ENCODE data around the gene ELF1.

Gene ELF1

GRCh38 chr13:41006978-41007743 lies 12.0 kb downstream of the ELF1 start:
- H3K9me3 ChIP-seq (ENCODE audit: control insufficient read depth, insufficient read depth, low read length), result no peaks in the 10 kb centered on the region
- peaks cover 11% of the 10 kb centered on the region for H3K4me1 ChIP-seq (ENCODE audit: insufficient read depth, low read length)
- no peak overlapping the region for H3K9ac ChIP-seq (ENCODE audit: low read depth, low read length)
- no peaks in the 10 kb centered on the region for H3K36me3 ChIP-seq (ENCODE audit: insufficient read depth, low read length)

DNA sequence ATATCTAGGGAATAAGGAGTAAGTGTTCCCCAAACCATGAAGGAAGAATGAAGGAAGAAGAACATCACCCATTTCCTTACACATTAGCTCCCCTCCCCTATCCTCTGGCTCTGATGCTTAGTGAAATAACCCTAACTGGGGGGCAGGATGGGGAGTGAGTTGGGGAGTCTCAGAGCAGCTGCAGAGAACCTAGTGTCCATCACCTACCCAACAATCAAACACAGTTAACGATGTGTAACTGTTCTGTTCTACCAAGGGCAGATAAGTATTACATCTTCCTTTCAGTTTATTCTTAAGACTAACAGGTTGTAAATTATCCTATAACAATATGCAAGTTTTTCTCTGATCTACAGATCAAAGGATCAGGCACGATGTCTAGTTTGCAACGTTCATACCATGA lies 12.8 kb downstream of the ELF1 start:
- peaks cover 11% of the 10 kb centered on the region for H3K4me1 ChIP-seq (ENCODE audit: insufficient read depth, low read length)
- H3K9me3 ChIP-seq (ENCODE audit: control insufficient read depth, insufficient read depth, low read length), result no peaks in the 10 kb centered on the region
- H3K9ac ChIP-seq (ENCODE audit: low read depth, low read length), result no peak overlapping the region
- no peaks in the 10 kb centered on the region for H3K36me3 ChIP-seq (ENCODE audit: insufficient read depth, low read length)

DNA sequence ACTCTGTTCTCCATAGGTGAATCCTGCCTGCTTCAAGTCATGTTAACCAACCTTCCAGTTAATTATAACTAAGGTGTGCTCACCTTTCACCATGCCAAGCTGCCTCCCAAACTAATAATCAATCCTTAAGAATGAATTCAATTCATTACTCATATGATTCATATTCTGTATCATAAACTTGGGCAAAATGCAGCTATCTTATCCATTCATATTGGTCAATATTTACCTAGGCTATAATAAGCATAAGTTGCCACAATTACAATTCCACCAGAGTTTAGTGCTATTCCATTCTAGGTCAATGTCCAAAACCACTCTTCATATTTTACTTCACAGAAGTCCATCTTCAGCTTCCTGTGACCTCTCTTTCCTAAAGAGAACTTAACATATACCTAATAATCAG lies 13.4 kb downstream of the ELF1 start:
- no peaks in the 10 kb centered on the region for H3K36me3 ChIP-seq (ENCODE audit: insufficient read depth, low read length)
- H3K4me1 ChIP-seq (ENCODE audit: insufficient read depth, low read length), result peaks cover 11% of the 10 kb centered on the region
- no peak overlapping the region for H3K9ac ChIP-seq (ENCODE audit: low read depth, low read length)
- no peaks in the 10 kb centered on the region for H3K9me3 ChIP-seq (ENCODE audit: control insufficient read depth, insufficient read depth, low read length)

- peaks cover 11% of the 10 kb centered on the region for H3K4me1 ChIP-seq (ENCODE audit: insufficient read depth, low read length)
- H3K9ac ChIP-seq (ENCODE audit: low read depth, low read length), result no peak overlapping the region
- H3K36me3 ChIP-seq (ENCODE audit: insufficient read depth, low read length), result no peaks in the 10 kb centered on the region
- H3K9me3 ChIP-seq (ENCODE audit: control insufficient read depth, insufficient read depth, low read length), result no peaks in the 10 kb centered on the region
Measured at GRCh38 chr13:41004875-41005693, 14.0 kb downstream of the ELF1 start.

- no peaks in the 10 kb centered on the region; the same call in 1 of the 2 replicates for H3K36me3 ChIP-seq (ENCODE audit: insufficient read depth, low read length)
- H3K9ac ChIP-seq (ENCODE audit: low read depth, low read length), result no peak overlapping the region
- H3K4me1 ChIP-seq (ENCODE audit: insufficient read depth, low read length), result peaks cover 3% of the 10 kb centered on the region
- H3K9me3 ChIP-seq (ENCODE audit: control insufficient read depth, insufficient read depth, low read length), result no peaks in the 10 kb centered on the region
Measured at GRCh38 chr13:41002606-41003005, 16.5 kb downstream of the ELF1 start.

- no peak overlapping the region for H3K9ac ChIP-seq (ENCODE audit: low read depth, low read length)
- H3K36me3 ChIP-seq (ENCODE audit: insufficient read depth, low read length), result no peaks in the 10 kb centered on the region; the same call in 1 of the 2 replicates
- H3K4me1 ChIP-seq (ENCODE audit: insufficient read depth, low read length), result no peaks in the 10 kb centered on the region
- no peaks in the 10 kb centered on the region for H3K9me3 ChIP-seq (ENCODE audit: control insufficient read depth, insufficient read depth, low read length)
Measured at GRCh38 chr13:41001695-41002094, 17.4 kb downstream of the ELF1 start.

GRCh38 chr13:40999416-40999815 lies 19.7 kb downstream of the ELF1 start:
- no peaks in the 10 kb centered on the region; the same call in 1 of the 2 replicates for H3K36me3 ChIP-seq (ENCODE audit: insufficient read depth, low read length)
- H3K9me3 ChIP-seq (ENCODE audit: control insufficient read depth, insufficient read depth, low read length), result no peaks in the 10 kb centered on the region
- no peak overlapping the region for H3K9ac ChIP-seq (ENCODE audit: low read depth, low read length)
- no peaks in the 10 kb centered on the region for H3K4me1 ChIP-seq (ENCODE audit: insufficient read depth, low read length)

DNA sequence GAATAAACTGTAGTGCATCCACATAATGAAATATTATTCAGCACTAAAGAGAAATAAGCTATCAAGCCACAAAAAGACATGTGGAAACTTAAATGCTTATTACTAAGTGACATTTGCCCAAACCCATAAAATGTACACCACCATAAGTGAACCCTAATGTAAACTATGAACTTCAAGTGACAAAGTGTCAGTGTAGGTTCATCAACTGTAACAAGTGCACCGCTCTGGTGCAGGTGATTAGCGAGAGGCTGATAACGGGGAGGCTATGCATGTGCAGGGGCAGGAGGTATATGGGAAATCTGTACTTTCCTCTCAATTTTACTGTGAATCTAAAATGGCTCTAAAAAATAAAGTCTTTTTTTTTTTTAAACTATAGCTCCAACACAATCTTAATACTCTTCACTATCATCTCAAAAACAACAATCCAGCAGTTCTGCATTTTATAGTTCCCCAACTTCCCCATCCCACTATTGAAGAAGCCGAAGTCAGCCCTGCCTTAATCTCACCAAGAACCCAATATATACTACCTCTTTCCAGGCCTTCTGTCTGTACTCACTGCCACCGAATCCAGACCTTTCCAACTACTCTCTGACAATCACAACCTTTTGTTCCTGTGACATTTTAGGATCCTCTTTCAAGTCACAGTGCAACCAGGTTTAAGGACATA lies 22.6 kb downstream of the ELF1 start:
- Histone ChIP-seq H3K9me3 (ENCODE audit: control insufficient read depth, insufficient read depth, low read length) (no peaks in the 10 kb centered on the region), H3K36me3 (ENCODE audit: insufficient read depth, low read length) (no peaks in the 10 kb centered on the region; the same call in 1 of the 2 replicates), H3K9ac (ENCODE audit: low read depth, low read length) (no peak overlapping the region), H3K4me1 (ENCODE audit: insufficient read depth, low read length) (no peaks in the 10 kb centered on the region)

DNA sequence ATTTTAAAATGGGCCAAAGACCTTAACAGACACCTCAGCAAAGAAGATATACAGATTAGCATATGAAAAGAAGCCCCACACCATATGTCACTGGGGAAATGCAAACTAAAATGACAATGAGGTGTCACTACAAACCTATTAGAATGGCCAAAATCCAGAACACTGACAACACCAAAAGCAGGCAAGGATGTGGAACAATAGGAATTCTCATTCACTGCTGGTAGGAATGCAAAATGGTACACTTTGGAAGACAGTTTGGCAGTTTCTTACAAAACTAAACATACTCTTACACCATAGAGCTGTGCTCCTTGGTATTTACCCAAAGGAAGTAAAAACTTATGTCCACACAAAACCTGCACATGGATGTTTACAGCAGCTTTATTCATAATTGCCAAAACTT lies 23.1 kb downstream of the ELF1 start:
- no peaks in the 10 kb centered on the region; the same call in 1 of the 2 replicates for H3K36me3 ChIP-seq (ENCODE audit: insufficient read depth, low read length)
- no peaks in the 10 kb centered on the region for H3K9me3 ChIP-seq (ENCODE audit: control insufficient read depth, insufficient read depth, low read length)
- no peak overlapping the region for H3K9ac ChIP-seq (ENCODE audit: low read depth, low read length)
- H3K4me1 ChIP-seq (ENCODE audit: insufficient read depth, low read length), result no peaks in the 10 kb centered on the region

- Histone ChIP-seq H3K4me1 (ENCODE audit: insufficient read depth, low read length) (no peaks in the 10 kb centered on the region), H3K9ac (ENCODE audit: low read depth, low read length) (no peak overlapping the region), H3K36me3 (ENCODE audit: insufficient read depth, low read length) (no peaks in the 10 kb centered on the region; the same call in 1 of the 2 replicates), H3K9me3 (ENCODE audit: control insufficient read depth, insufficient read depth, low read length) (no peaks in the 10 kb centered on the region)
Measured at GRCh38 chr13:40994581-40995230, 24.4 kb downstream of the ELF1 start.

DNA sequence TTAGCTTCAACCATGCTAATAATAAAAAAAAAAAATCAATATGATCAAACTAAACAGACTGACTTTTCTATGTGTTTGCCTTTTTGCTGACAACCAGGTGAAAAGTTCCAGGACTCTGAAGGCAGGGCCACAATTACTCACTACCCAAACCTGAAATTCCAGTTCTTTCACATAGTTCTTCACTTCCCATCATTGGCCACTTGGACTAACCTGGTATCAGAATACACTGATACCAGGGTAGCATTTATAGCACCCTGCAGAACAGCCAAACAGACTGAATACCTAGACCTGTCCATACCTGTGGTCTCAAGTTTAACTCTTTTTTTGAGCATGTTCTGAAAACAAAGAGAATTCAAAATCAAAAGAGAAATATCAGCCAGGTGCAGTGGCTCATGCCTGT lies 25.1 kb downstream of the ELF1 start:
- no peaks in the 10 kb centered on the region for H3K9me3 ChIP-seq (ENCODE audit: control insufficient read depth, insufficient read depth, low read length)
- H3K9ac ChIP-seq (ENCODE audit: low read depth, low read length), result no peak overlapping the region
- no peaks in the 10 kb centered on the region; the same call in 1 of the 2 replicates for H3K36me3 ChIP-seq (ENCODE audit: insufficient read depth, low read length)
- no peaks in the 10 kb centered on the region for H3K4me1 ChIP-seq (ENCODE audit: insufficient read depth, low read length)

- Histone ChIP-seq H3K9ac (ENCODE audit: low read depth, low read length) (no peak overlapping the region), H3K4me1 (ENCODE audit: insufficient read depth, low read length) (no peaks in the 10 kb centered on the region), H3K36me3 (ENCODE audit: insufficient read depth, low read length) (no peaks in the 10 kb centered on the region), H3K9me3 (ENCODE audit: control insufficient read depth, insufficient read depth, low read length) (no peaks in the 10 kb centered on the region)
Measured at GRCh38 chr13:40992678-40993518, 26.2 kb downstream of the ELF1 start.

- H3K9ac ChIP-seq (ENCODE audit: low read depth, low read length), result no peak overlapping the region
Measured at GRCh38 chr13:40987606-40988280, 31.4 kb downstream of the ELF1 start.

More at GRCh38 chr13:40987606-40988280, 31.4 kb downstream of the ELF1 start:
- Histone ChIP-seq H3K4me1 (ENCODE audit: insufficient read depth, low read length) (peaks cover 6% of the 10 kb centered on the region; the same call in 1 of the 2 replicates), H3K9me3 (ENCODE audit: control insufficient read depth, insufficient read depth, low read length) (no peaks in the 10 kb centered on the region), H3K36me3 (ENCODE audit: insufficient read depth, low read length) (no peaks in the 10 kb centered on the region)
